MM.1S (cell line): ENCODE results near the gene PELI3.
"Not testable (repeated sequence)": the region's sequence is repeated elsewhere in the genome, so short reads cannot be mapped to it uniquely, and the experiment has no call there.

Source experiments
- DNase-seq: peaks from one replicate; pipeline ENCODE4 v3.0.0-alpha.2; 2015
- H2AFZ ChIP-seq: fragments of 300-600 bp; sonication (generic); 2 replicates; pipeline ENCODE4 v1.6.0; 2016; ENCODE audit warnings: antibody characterized with exemption, low read length
- H3F3A ChIP-seq: fragments of 300-600 bp; sonication (generic); 2 replicates; pipeline ENCODE4 v1.6.1; 2016; ENCODE audit warnings: mild to moderate bottlenecking, antibody characterized with exemption, low read length, moderate library complexity, mixed read lengths; ENCODE audit not compliant: insufficient read depth
- H3K27ac ChIP-seq: fragments of 300-600 bp; sonication (generic); 2 replicates; pipeline ENCODE4 v1.5.1; 2016; ENCODE audit warnings: mild to moderate bottlenecking, low read length
- H3K27me3 ChIP-seq: fragments of 300-600 bp; sonication (generic); replicated peaks from 2 replicates; pipeline ENCODE4 v1.6.0; 2016; ENCODE audit warnings: low read length; ENCODE audit not compliant: insufficient read depth
- H3K36me3 ChIP-seq: fragments of 300-600 bp; sonication (generic); replicated peaks from 2 replicates; pipeline ENCODE4 v1.6.1; 2016; ENCODE audit warnings: mild to moderate bottlenecking, low read length, mixed read lengths; ENCODE audit not compliant: insufficient read depth
- H3K4me1 ChIP-seq: fragments of 300-600 bp; sonication (generic); 2 replicates; pipeline ENCODE4 v1.6.1; 2016; ENCODE audit warnings: low read length, mixed read lengths
- H3K4me2 ChIP-seq: fragments of 300-600 bp; sonication (generic); 2 replicates; pipeline ENCODE4 v1.6.0; 2016; ENCODE audit warnings: low read depth, low read length
- H3K4me3 ChIP-seq: fragments of 300-600 bp; sonication (generic); 2 replicates; pipeline ENCODE4 v1.5.1; 2016; ENCODE audit warnings: low read length, mixed read lengths
- H3K79me2 ChIP-seq: fragments of 300-600 bp; sonication (generic); 2 replicates; pipeline ENCODE4 v1.6.1; 2016; ENCODE audit warnings: mixed run types, low read length, mixed read lengths
- H3K9ac ChIP-seq: fragments of 300-600 bp; sonication (generic); 2 replicates; pipeline ENCODE4 v1.6.1; 2016; ENCODE audit warnings: low read length, mixed read lengths
- H3K9me2 ChIP-seq: fragments of 300-600 bp; sonication (generic); replicated peaks from 2 replicates; pipeline ENCODE4 v1.6.1; 2016; ENCODE audit warnings: mild to moderate bottlenecking, low read length, mixed read lengths; ENCODE audit not compliant: insufficient read depth
- H3K9me3 ChIP-seq: fragments of 300-600 bp; sonication (generic); replicated peaks from 2 replicates; pipeline ENCODE4 v1.6.1; 2016; ENCODE audit warnings: mild to moderate bottlenecking, low read length, mixed read lengths; ENCODE audit not compliant: insufficient read depth
- H4K20me1 ChIP-seq: fragments of 300-600 bp; sonication (generic); 2 replicates; pipeline ENCODE4 v1.6.1; 2016; ENCODE audit warnings: mild to moderate bottlenecking, low read length, moderate library complexity, mixed read lengths; ENCODE audit not compliant: insufficient read depth
- CTCF ChIP-seq: fragments of 300-600 bp; sonication (generic); IDR thresholded peaks from 2 replicates; pipeline ENCODE4 v1.5.1; 2016; ENCODE audit warnings: antibody characterized with exemption, low read length, mixed read lengths
- EZH2 ChIP-seq: fragments of 300-600 bp; sonication (generic); optimal IDR thresholded peaks from 2 replicates; pipeline ENCODE3; 2017; ENCODE audit warnings: low read depth, mild to moderate bottlenecking, antibody characterized with exemption, low read length, mixed read lengths
- EZH2phosphoT487 ChIP-seq: fragments of 300-600 bp; sonication (generic); IDR thresholded peaks from 2 replicates; pipeline ENCODE4 v1.6.1; 2018; ENCODE audit warnings: antibody characterized with exemption, low read length

PELI3 gene

GRCh38 chr11:66462010-66462409 is 4.7 kb upstream of the PELI3 start:
- H2AFZ ChIP-seq = no peak overlapping the region
- H3K9me2 ChIP-seq = no peaks in the 10 kb centered on the region
- no peak for DNase-seq
- no peak overlapping the region for H3K4me3 ChIP-seq
- H3K4me2 ChIP-seq = no peak overlapping the region
- no peaks in the 10 kb centered on the region for H3K36me3 ChIP-seq
- TF ChIP-seq EZH2 = no peak
- no peak for TF ChIP-seq CTCF
- TF ChIP-seq EZH2phosphoT487 = no peak
- H3F3A ChIP-seq = no peaks in the 10 kb centered on the region
- H3K27ac ChIP-seq = no peak overlapping the region
- H3K79me2 ChIP-seq = no peaks in the 10 kb centered on the region
- H4K20me1 ChIP-seq = no peaks in the 10 kb centered on the region
- no peaks in the 10 kb centered on the region for H3K27me3 ChIP-seq
- no peaks in the 10 kb centered on the region for H3K9me3 ChIP-seq
- no peak overlapping the region for H3K9ac ChIP-seq
- 0 out of 2 replicates have a peak, but pooled peaks cover 5% of the 10 kb centered on the region for H3K4me1 ChIP-seq

DNA sequence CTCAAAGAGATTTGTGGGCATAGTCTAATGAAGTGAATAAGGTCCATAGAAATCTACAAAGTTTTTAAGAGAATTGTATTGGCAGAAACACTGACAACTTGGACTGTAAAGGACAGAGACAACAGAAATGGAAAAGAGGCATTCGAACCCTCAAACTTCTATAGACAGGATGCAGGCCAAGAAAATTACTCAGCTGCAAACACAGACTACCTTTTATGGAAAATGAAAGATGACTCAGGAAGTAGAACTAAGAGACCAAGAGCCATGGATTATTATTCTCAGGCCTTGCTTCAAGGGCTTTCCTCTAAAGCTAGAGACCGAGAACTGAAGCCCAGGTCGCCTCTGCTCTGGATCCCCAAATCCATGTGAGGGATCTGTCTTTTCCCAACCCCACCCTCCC is 3.8 kb upstream of the PELI3 start:
- H3K27me3 ChIP-seq = no peaks in the 10 kb centered on the region
- no peak overlapping the region for H3K9ac ChIP-seq
- no peaks in the 10 kb centered on the region for H3K9me3 ChIP-seq
- no peak overlapping the region for H2AFZ ChIP-seq
- no peak for DNase-seq
- H3F3A ChIP-seq = no peaks in the 10 kb centered on the region
- no peak overlapping the region for H3K27ac ChIP-seq
- H3K36me3 ChIP-seq = no peaks in the 10 kb centered on the region
- peaks cover 11% of the 10 kb centered on the region; the same call in 1 of the 2 replicates for H3K4me1 ChIP-seq
- H4K20me1 ChIP-seq = no peaks in the 10 kb centered on the region
- no peak overlapping the region for H3K4me2 ChIP-seq
- no peak overlapping the region for H3K4me3 ChIP-seq
- TF ChIP-seq CTCF (no peak), EZH2phosphoT487 (no peak), EZH2 (no peak)
- H3K9me2 ChIP-seq = no peaks in the 10 kb centered on the region
- H3K79me2 ChIP-seq = peaks cover 5% of the 10 kb centered on the region; the same call in 1 of the 2 replicates

DNA sequence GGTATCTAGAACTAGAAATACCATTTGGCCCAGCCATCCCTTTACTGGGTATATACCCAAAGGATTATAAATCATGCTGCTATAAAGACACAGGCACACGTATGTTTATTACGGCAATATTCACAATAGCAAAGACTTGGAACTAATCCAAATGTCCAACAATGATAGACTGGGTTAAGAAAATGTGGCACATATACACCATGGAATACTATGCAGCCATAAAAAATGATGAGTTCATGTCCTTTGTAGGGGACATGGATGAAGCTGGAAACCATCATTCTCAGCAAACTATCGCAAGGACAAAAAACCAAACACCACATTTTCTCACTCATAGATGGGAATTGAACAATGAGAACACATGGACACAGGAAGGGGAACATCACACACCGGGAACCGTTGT is 2.6 kb upstream of the PELI3 start:
- H3K9ac ChIP-seq, H3K27ac ChIP-seq, H3F3A ChIP-seq, H3K27me3 ChIP-seq, H3K36me3 ChIP-seq, H3K9me3 ChIP-seq, H3K4me2 ChIP-seq, H2AFZ ChIP-seq, H4K20me1 ChIP-seq, H3K9me2 ChIP-seq, H3K4me3 ChIP-seq, H3K4me1 ChIP-seq, H3K79me2 ChIP-seq, DNase-seq: not testable (repeated sequence)

DNA sequence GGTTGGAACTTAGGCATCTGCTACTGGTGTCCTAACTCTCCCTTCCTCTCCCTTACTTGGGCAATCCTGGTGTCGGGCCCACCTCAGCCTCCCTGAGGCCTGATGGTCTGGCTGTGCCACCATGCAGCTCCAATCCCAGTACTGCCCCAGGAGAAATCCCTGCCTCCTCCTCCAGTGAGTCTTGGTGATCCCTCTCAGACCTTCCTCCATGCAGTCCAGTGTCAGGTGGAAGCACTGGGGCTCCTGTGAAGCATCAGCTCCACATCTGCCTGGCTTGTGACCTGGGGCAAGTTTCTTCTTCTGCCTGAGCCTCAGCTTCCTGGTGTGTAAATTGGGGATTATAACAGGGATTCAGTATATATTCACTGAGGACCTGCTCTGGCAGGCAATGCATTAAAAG is 1.8 kb upstream of the PELI3 start:
- Histone ChIP-seq H3K27ac (no peak overlapping the region), H3F3A (no peaks in the 10 kb centered on the region), H3K27me3 (no peaks in the 10 kb centered on the region), H3K4me3 (no peak overlapping the region), H3K4me1 (peaks cover 6% of the 10 kb centered on the region; the same call in 1 of the 2 replicates), H3K9ac (no peak overlapping the region), H3K4me2 (no peak overlapping the region), H3K9me2 (no peaks in the 10 kb centered on the region), H2AFZ (no peak overlapping the region), H3K79me2 (peaks cover 5% of the 10 kb centered on the region; the same call in 1 of the 2 replicates), H4K20me1 (no peaks in the 10 kb centered on the region), H3K36me3 (no peaks in the 10 kb centered on the region), H3K9me3 (no peaks in the 10 kb centered on the region)
- TF ChIP-seq EZH2 = no peak
- no peak for DNase-seq
